Activated CD4-positive, alpha-beta T cell treated with anti-CD3 and anti-CD28 coated beads, Interleukin-2, amount 50 U/mL, for 16 hours (primary cell): ENCODE results near the gene PSMG2.
A peak's percentile ranks its signal among the peaks of the same experiment; 100 is the strongest.

Experiments
- DNase-seq: peaks from one replicate; pipeline ENCODE4 v3.0.0-alpha.2; 2020

Gene PSMG2

GRCh38 chr18:12702221-12703095 lies at the start of gene PSMG2, which contains the start of gene CEP76:
Gene PSMG2, plus strand, starts transcription at chr18:12703042. Its CDS starts 66 bp downstream, at chr18:12703108.
Gene CEP76, minus strand, starts transcription at chr18:12702723. Its CDS starts 175 bp downstream, at chr18:12702548.
- DNase-seq: peak; percentile 89

- no peak for DNase-seq
These were observed 47.9 kb upstream of the PSMG2 start for GRCh38 chr18:12654971-12655370.

- DNase-seq: no peak
These were observed 46.3 kb upstream of the PSMG2 start for GRCh38 chr18:12656605-12656937.

GRCh38 chr18:12656938-12657683 lies 45.7 kb upstream of the PSMG2 start:
- peak; percentile 16 for DNase-seq

GRCh38 chr18:12657684-12658425 lies 45.0 kb upstream of the PSMG2 start, which contains the start of gene SPIRE1:
Gene SPIRE1, minus strand, starts transcription at chr18:12658107. Its CDS starts 241 bp downstream, at chr18:12657866.
- peak; percentile 38 for DNase-seq

GRCh38 chr18:12658426-12659138 lies 44.3 kb upstream of the PSMG2 start:
- DNase-seq: peak; percentile 6

- peak; percentile 52 for DNase-seq
These were observed 42.8 kb upstream of the PSMG2 start for GRCh38 chr18:12659904-12660605.

- DNase-seq: no peak
These were observed 34.8 kb upstream of the PSMG2 start for GRCh38 chr18:12668041-12668440.

GRCh38 chr18:12679183-12679786 lies 23.6 kb upstream of the PSMG2 start:
- DNase-seq: no peak

GRCh38 chr18:12686100-12686499 lies 16.7 kb upstream of the PSMG2 start:
- no peak for DNase-seq

- no peak for DNase-seq
These were observed 13.5 kb upstream of the PSMG2 start for GRCh38 chr18:12689256-12689850.

- DNase-seq: no peak
These were observed 10.6 kb upstream of the PSMG2 start for GRCh38 chr18:12692206-12692605.

GRCh38 chr18:12694032-12694431 lies 8.8 kb upstream of the PSMG2 start:
- DNase-seq: peak; percentile 40

GRCh38 chr18:12699747-12700146 lies 3.1 kb upstream of the PSMG2 start:
- DNase-seq: no peak

GRCh38 chr18:12701161-12701560 lies 1.7 kb upstream of the PSMG2 start:
- no peak for DNase-seq

GRCh38 chr18:12703096-12703567 lies 290 bp downstream of the PSMG2 start:
- no peak for DNase-seq

- DNase-seq: no peak
These were observed 822 bp downstream of the PSMG2 start for GRCh38 chr18:12703664-12704063.

- DNase-seq: no peak
These were observed 8.6 kb downstream of the PSMG2 start for GRCh38 chr18:12711446-12711845.

GRCh38 chr18:12721495-12722275 lies 18.8 kb downstream of the PSMG2 start:
- peak; percentile 35 for DNase-seq

- DNase-seq: no peak
These were observed 19.9 kb downstream of the PSMG2 start for GRCh38 chr18:12722731-12723130.
